BJ (cell line): ENCODE results near the gene EXOC3L4. TPM values are rescaled to one million over a fixed set of nuclear protein-coding genes. Genes with fewer than 3 reads are reported as not detected.

Source experiments
- CTCF ChIA-PET: fragments of 350-600 bp; formaldehyde crosslinking; extraction: SDS; loops from one replicate; lab custom pipeline; 2021; ENCODE audit warnings: antibody characterized with exemption, inconsistent platforms; lab: Yijun Ruan, JAX
- POLR2A ChIA-PET: fragments of 300-600 bp; sonication (Branson Sonifier 250); formaldehyde crosslinking; extraction: SDS; loops from one replicate; lab custom pipeline; 2021; ENCODE audit warnings: antibody characterized with exemption; lab: Charles Lee
- DNase-seq: peaks from one replicate; pipeline ENCODE4 v3.0.0-alpha.2; 2011; ENCODE audit warnings: low read depth
- H3K27me3 ChIP-seq: 2 replicates; pipeline ENCODE4 v1.6.0; 2011; ENCODE audit warnings: low read length; ENCODE audit not compliant: control insufficient read depth, insufficient read depth
- H3K36me3 ChIP-seq: 2 replicates; pipeline ENCODE4 v1.5.1; 2011; ENCODE audit warnings: low read length; ENCODE audit not compliant: control insufficient read depth, insufficient read depth
- H3K4me3 ChIP-seq: 2 replicates; pipeline ENCODE4 v1.5.1; 2011; ENCODE audit warnings: low read depth, mild to moderate bottlenecking, control low read depth, low read length
- polyA plus RNA-seq: library from polyadenylated mRNA; depleted of rRNA; stranded (reverse); fragments of >200 nt; gene quantifications from 2 replicates; pipeline ENCODE4 v1.2.3, GENCODE V29; 2011
- TF ChIP-seq, protein P1 (sequence below): IDR thresholded peaks from 2 replicates; pipeline ENCODE4 v1.5.1; 2011; ENCODE audit warnings: low read depth, mild to moderate bottlenecking, control low read depth, inconsistent platforms, low read length, moderate library complexity; ENCODE audit not compliant: insufficient read depth

The EXOC3L4 gene
- polyA plus RNA-seq, 1 experiment: not detected

DNA sequence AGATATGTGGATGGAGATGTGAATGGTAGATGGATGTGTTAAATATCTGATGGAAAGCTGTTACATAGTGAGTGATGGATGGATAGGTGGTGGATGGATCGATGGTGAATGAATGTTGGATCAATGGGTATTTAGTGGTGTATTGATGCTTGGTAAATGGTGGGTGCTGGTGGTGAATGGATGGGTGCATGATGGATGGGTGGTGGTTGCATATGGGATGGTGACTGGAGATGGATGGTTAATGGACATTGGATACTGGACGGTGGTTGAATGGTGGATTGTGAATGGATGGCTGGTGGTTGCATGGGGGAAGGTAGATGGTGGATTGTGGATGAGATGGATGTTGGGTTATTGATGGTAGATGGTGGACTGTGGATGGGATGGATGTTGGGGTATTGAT, 12.6 kb upstream of the EXOC3L4 start:
- H3K36me3 ChIP-seq: no peaks in the 10 kb centered on the region
- POLR2A ChIA-PET: no interaction called here
- H3K27me3 ChIP-seq: peaks cover 5% of the 10 kb centered on the region
- no peak overlapping the region for H3K4me3 ChIP-seq
- DNase-seq: no peak
- CTCF ChIA-PET: interaction anchor here (1.1 kb wide), 1 partner anchor 211 kb away, joined by 3 read pairs; no protein-coding TSS in a partner anchor
- TF ChIP-seq, protein P1, sequence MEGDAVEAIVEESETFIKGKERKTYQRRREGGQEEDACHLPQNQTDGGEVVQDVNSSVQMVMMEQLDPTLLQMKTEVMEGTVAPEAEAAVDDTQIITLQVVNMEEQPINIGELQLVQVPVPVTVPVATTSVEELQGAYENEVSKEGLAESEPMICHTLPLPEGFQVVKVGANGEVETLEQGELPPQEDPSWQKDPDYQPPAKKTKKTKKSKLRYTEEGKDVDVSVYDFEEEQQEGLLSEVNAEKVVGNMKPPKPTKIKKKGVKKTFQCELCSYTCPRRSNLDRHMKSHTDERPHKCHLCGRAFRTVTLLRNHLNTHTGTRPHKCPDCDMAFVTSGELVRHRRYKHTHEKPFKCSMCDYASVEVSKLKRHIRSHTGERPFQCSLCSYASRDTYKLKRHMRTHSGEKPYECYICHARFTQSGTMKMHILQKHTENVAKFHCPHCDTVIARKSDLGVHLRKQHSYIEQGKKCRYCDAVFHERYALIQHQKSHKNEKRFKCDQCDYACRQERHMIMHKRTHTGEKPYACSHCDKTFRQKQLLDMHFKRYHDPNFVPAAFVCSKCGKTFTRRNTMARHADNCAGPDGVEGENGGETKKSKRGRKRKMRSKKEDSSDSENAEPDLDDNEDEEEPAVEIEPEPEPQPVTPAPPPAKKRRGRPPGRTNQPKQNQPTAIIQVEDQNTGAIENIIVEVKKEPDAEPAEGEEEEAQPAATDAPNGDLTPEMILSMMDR: no peak

DNA sequence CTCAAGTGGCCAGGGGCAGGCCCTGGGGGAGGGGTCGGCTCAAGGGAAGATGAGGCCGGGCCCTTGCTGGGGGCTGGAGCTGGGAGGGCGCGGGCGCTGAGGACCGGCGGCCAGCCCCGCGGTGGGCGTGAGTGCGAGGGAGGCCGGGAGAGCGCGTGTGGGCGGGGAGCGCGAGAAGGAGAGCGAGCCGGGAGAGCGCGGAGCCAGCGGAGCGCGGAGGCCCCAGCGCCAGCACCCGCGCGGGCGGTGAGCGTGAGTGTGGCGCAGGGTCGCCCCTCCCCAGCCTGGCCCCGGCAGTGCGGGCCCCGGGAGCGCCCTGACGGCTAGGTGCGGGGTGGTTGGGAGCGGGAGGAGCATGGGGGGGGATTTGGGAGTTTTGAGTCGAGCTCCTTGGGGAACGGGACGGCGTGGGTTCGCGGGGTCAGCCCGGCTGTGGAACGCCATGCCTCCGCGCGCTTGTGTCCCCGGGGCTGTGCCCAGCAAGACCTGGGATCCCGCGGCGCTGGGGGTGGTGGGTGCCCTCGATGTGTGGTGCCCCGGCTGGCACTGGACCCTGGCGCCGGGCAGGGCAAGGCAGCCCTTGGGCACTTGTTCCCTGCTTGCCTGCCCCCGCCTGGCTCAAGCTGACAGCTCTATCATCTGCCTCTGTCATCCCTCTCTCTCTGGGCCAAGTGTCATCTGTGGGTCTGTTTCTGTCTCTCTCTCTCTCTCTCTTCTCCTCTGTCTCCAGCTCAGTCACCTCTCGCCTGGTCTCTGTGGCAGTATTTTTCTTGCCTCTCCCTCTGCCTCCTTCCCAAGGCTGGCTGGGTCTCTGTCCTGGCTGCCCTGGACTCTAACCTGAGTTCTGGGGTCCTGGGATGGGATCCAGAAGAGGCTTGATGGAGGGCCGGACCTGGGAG, 10.3 kb upstream of the EXOC3L4 start, which contains the start of gene LBHD2:
Gene LBHD2, plus strand, starts transcription at position 190 of the 899 bp plus-strand sequence. CDS start 1,803 bp downstream, outside the sequence.
- Histone ChIP-seq H3K36me3 (no peaks in the 10 kb centered on the region), H3K27me3 (peaks cover 5% of the 10 kb centered on the region), H3K4me3 (no peak within 1 kb of the TSS)
- CTCF ChIA-PET: interaction anchor here (0.8 to 1.7 kb wide), 5 partner anchors 9 to 208 kb away, joined by 3 to 12 read pairs (median 3); no protein-coding TSS in a partner anchor
- DNase-seq: no peak
- TF ChIP-seq, protein P1: no peak
- POLR2A ChIA-PET: no interaction called here

DNA sequence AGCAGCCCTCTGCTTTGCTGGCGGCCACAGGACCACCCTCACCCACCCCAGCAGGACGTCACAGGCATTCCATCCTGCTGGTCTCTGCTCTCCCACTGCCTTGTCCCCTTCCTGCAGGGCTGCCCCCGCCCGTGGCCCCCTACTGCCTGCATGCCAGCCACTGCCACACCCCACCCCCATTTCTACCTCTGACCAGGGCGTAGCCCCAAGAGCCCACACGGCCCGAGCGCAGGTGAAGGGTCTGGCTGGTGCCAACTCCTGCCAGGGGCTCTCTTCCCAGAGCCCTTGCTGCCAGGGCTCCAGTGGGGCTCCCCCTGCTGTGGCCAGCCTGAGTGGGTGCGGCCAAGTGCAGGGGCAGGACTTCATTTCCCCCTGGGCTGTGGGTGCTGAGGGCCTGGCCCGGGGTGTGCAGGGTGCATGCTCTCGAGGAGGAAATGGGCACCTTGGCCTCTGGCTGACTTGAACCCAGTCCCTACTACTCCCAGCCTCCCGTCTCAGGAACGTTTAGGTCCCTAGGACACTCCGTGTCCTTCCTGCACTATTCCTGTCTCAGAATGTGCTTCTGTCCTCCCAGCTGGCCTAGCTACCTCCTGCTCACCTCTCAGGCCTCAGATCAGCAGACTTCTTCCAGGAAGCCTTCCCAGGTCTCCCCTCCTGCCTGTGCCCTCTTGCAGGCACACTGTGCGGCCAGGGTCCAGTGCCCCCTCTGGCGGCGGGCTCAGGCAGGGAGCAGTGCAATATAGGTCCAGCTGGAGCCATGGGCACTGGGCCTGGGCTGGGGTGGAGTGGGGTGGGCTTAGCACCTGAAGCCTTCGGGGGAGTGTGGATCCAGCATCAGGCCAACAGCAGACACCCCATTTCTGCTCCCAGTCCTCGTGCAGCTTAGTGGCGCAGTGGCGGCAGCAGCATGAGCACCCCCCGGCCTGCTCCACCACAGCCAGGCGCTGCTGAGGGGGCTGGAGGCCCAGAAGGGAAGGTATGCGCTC, 9.1 kb upstream of the EXOC3L4 start:
- no peak for DNase-seq
- POLR2A ChIA-PET: no interaction called here
- TF ChIP-seq, protein P1: peak; percentile 36
- H3K27me3 ChIP-seq: peaks cover 4% of the 10 kb centered on the region
- no peaks in the 10 kb centered on the region for H3K36me3 ChIP-seq
- CTCF ChIA-PET: interaction anchor here (0.7 to 2.5 kb wide), 5 partner anchors 10 to 205 kb away, joined by 3 to 17 read pairs (median 5); no protein-coding TSS in a partner anchor
- H3K4me3 ChIP-seq: no peak overlapping the region

DNA sequence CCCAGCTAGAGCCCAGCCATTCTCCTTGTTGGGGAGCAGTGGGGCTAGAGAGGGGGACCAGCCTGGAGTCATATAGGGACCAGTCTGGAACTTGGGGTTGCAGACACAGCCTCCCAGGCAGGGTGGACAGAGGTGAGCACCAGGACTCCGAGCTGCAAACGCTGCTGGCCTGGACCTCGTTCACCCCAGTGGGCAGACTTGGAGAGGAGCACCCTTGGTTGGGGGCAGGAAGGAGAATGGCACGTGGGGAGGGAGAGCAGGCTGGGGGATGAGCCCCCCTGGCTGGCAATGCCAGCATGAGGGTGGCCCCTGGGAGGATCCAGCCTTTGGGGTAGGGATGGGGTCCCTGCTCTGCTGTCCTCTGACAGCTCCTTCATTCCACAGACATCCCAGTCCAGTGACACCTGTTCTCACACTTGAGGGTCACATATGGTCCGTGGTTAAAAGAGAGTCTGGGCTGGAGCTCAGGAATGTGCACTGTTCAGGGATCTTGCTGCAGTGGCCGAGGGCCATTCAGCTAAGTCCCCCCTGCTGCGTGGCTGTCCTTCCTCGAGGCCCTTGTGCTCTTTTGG, 7.7 kb upstream of the EXOC3L4 start:
- TF ChIP-seq, protein P1: no peak
- Histone ChIP-seq H3K27me3 (peaks cover 4% of the 10 kb centered on the region), H3K4me3 (no peak overlapping the region), H3K36me3 (no peaks in the 10 kb centered on the region)
- no peak for DNase-seq
- ChIA-PET CTCF (interaction anchor here (1.0 to 3.0 kb wide), 8 partner anchors 8 to 392 kb away, joined by 4 to 17 read pairs (median 5); no protein-coding TSS in a partner anchor), POLR2A (no interaction called here)
